Non-pigmented ciliary epithelial cell (primary cell): ENCODE data around the gene HDAC11.
"Not testable (repeated sequence)": the region's sequence is repeated elsewhere in the genome, so short reads cannot be mapped to it uniquely, and the experiment has no call there.

Experiments used
- DNase-seq: peaks from one replicate; pipeline ENCODE4 v3.0.0-alpha.2; 2010; ENCODE audit warnings: low read depth

HDAC11 gene

DNA sequence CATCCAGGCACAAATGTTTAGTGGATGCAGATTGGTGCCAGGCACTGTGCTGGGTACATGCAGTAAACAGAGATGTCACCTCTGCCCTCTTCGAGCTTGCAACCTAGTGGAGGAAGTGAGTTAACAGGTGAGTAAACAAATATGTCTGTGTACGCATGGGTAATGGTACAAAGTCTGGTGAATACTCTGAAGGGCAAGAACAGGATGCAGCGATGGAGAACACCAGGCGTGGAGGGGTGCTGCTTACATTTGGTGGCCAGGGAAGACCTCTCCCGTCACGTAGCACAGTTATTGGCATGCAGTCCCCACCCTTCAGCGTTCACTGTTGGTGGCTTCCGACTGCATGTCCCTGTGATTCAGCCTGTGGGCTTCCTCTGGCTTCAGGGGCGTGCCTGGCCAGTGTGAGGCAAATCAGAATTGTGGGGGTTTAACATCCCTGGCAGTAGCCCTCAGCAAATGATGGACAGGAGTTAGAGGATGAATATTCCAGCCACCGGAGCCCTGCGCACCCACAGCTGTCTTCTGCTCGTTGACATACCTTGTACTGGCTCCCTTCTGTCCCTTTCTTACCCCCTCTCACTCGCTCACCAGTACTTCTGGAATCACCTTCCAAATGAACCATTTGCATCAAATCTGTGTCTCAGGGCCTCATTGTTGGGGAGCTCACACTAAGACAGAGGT, 9.1 kb upstream of the HDAC11 start:
- no peak for DNase-seq

DNA sequence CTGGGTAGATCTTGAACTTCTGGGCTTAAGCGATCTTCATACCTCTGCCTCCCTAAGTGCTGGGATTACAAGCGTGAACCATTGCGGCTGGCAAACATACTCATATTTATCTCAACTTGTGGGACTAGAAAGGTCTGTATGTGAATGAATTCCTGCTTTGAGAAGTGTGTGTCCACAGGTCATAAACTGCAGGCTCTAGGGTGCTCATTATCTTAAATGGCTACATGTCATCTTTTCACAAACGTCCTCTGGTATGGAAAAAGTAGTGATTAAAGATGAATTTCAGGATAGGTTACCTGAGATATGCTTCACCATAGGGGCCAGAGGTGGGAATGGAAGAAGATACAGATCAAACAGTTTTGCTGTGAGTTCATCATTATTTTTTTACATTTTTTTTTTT, 7.8 kb upstream of the HDAC11 start:
- DNase-seq: no peak

DNA sequence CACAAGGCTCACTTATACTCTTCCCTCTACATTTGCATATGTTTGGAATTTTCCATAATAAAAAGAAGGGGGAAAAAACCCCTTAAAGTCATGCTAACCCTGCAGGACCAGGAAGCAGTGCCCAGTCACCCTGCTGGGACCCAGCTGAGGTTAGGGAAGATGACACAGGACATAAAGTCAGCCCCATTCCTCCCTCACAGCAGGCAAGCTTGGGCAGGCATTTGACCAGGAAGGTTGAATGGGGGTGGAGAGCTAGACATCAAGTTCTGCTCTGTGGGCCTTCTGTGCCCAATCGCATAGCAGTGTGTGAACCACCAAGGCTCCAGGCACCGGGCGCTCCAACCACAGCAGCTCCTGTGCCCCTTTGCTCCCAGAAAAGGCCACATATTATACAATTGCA, 7.1 kb upstream of the HDAC11 start:
- no peak for DNase-seq

DNA sequence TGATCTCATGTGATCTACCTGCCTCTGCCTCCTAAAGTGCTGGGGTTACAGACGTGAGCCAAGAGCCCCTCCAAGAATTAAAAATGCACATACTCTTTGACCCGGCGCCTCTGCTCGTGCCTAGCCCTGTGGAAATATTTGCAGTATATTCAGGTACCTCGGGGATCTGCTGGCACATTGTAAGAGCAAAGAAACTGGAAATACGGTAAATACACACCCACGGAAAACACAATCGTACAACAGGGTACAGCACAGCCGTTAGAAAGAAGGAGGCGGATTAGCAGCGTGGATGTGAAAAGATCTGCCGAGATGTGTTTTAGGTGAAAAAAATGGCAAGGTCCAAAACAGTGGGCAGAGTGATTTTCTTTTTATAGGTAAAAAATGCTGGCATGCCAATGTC, 6.1 kb upstream of the HDAC11 start:
- DNase-seq: no peak

DNA sequence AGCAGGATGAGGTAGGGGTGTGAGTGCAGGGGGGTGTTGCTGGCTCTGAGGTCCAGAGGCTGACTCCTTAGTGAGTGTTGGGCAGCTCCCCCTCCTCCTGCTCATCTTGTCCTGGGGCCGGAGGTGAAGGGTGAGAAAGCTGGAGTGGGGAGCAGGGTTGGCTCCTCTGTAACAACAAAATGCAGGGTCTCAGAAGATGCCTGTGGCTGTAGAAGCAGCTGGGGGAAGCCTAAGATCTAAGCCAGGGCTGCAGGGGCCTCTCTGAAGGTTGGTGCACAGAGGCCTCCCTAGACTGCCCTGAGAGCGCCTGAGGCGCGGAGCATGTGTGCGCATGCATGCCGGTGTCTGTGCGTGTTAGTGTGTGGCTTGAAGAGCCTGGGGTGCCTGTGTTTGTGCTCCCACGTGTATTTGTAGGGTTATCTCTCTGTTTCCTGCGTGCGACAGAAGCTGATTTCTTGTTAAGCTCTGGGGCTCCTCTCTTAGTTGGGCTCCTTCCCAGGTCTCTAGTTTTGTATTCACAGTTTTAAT, 5.3 kb upstream of the HDAC11 start:
- no peak for DNase-seq

DNA sequence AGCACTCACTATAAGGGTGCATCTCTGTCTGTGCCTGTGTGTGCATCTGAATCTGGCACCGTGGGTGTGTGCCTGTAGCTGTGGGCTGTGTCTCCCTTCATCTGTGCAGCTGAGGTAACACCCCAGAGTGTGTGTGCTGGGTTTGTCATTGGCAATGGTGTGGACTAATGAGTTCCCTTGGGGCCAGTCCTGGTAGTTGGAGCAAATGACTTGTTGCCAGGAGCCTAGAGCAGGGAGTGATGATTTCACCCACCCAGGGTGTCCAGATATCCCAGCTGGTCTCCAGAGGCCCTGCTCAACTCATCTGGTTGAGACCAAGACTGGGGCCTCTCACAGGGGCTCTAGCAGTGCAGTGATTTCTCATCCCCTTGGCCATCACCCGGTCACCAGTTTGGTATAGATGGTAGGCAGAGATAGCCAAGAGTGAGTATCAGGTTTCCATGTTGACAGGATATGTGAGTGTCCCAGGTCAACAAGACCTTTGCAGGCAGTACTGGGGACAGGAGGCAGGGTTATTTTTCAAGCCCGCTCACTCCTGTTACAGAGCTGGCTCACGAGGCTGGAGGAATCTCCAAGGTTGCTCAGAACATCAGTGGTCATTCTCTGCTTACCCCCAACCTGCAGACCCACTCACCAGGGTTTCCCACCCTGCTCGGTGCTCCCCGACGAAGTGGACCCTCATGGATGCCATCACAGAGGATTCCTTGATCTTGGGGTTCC, 4.1 kb upstream of the HDAC11 start:
- DNase-seq: no peak

DNA sequence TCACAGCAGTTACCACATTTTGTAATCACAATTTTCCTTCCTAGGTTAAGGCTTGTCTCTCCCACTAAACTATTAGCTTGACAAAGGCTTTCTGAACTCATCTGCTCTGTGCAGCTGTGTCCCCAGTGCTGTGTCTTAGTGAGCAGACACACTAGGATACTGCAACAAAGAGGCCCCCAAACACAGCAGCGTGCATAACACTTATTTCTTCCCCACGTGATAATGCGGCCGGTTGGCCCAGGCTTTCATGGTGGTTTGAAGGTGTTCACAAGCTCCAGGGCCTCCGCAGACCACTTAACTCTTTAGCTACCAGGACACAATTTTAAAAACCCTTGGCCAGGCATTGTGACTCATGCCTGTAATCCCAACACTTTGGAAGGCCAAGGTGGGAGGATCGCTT, 2.2 kb upstream of the HDAC11 start:
- DNase-seq: no peak

DNA sequence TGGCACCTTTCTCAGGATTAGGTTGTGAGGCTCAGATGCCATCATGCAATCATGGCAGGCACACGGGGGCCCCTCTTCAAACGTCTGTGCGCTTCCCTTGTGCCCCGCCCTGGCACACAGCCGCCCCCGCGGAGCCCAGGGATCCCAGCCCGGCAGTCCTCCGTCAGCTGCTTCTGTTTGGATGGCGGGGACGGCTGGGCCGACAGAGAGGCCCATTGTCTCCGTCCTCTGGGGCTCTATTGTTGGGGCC, 849 bp upstream of the HDAC11 start:
- DNase-seq: no peak

DNA sequence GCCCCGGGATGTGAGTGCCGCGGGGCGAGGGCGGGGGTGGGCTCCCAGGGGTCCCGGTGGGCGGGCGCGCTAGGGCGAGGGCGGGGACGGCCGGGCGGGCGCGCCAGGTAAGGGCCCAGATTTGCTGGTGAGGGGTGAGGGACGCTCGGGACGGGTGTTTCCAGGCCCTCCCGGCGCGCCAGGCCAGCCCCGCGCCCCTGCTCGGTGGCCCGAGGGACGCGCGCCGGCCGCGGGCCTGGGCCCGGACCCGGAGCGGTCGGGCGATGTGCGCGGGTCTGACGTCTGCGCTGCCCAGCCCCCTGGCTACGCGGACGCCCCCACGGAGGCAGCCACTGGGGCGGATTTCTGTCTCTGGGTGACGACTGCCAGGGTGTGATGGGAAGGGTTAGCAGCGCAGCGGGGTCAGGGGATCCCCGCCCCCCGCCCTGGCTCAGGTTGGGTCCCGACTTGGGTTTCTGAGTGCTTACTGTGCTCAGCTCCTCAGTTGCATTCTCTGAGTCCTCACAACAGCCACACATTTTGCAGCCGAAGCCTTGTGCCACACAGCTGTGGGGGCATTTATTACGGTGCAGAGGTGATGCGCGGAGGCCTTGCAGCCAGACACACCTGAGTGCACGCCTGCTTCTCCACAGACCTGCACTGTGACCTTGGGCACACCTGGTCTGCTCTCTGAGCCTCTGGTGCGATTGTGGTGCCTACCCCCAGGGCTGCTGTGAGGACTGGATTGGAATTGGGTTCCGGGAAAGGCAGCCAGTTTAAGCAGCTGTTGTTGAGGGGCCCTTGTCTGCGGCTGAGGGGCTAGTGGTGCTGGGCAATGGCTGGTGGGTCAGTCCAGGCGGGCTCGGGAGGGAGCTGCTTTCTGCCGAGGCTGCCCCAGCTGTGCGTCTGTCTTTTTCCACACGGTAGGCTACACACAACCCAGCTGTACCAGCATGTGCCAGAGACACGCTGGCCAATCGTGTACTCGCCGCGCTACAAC, 523 bp downstream of the HDAC11 start:
- DNase-seq: no peak

DNA sequence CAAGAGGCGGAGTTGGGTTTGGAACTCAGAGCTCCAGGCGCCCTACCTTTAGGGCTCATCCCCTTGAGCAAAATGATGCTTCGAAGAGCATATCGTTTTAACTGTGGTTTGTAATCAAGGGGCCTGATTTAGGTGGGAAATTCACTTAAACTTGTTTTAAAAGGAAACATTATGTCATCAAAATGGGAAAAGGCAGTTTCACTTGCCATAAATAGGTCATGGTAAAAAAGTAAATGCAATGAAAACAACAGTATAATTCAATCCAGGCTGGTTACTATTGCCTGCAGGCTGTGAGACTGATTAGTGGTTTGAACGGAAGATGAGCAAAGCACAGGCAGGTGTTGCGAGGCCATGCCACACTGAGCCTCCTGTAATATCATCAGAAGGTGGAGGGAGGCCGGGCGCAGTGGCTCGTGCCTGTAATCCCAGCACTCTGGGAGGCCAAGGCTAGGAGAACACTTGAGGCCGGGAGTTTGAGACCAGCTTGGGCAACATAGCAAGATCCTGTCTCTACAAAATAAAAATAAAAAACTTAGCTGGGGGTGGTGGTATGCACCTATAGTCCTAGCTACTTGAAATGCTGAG, 2.1 kb downstream of the HDAC11 start:
- no peak for DNase-seq

DNA sequence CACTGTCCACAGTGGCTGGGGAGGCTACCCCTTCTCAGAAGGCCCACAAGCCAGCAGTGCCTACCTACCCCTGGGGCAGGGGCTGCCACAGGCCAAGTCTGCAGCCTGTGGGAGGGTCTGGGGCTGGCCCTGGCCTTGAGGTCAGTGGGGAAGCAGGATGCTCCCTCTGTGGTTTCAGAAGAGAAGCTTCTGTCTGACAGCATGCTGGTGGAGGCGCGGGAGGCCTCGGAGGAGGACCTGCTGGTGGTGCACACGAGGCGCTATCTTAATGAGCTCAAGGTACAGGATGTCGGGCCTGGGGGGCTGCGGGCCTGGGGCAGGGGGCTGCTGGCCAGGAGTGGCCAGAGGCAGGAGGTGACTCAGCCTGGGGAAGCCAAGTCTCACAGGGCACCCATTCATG, 3.2 kb downstream of the HDAC11 start:
- no peak for DNase-seq

DNA sequence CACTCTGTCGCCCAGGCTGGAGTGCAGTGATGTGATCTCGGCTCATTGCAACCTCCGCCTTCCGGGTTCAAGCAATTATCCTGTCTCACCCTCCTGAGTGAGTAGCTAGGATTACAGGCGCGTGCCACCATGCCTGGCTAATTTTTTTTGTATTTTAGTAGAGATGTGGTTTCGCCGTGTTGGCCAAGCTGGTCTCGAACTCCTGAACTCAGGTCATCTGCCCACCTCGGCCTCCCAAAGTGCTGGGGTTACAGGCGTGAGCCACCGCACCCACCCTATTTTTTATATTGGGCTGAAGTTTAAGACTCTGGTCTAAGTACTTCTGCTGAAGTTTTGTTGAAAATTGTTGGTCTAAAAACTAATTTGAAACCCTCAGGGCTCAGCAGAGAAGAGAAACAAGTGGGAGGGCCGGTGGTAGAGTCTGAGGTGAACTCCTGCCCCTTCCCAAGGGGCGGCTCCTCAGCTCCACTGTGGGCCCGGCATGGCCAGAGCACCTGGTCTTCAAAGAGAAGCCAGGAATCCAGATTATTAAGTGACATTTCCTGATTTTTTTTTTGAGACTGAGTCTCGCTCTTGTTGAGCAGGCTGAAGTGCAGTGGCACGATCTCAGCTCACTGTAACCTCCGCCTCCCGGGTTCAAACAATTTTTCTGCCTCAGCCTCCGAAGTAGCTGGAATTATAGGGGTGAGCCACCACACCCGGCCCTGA, 4.0 kb downstream of the HDAC11 start:
- DNase-seq: no peak

DNA sequence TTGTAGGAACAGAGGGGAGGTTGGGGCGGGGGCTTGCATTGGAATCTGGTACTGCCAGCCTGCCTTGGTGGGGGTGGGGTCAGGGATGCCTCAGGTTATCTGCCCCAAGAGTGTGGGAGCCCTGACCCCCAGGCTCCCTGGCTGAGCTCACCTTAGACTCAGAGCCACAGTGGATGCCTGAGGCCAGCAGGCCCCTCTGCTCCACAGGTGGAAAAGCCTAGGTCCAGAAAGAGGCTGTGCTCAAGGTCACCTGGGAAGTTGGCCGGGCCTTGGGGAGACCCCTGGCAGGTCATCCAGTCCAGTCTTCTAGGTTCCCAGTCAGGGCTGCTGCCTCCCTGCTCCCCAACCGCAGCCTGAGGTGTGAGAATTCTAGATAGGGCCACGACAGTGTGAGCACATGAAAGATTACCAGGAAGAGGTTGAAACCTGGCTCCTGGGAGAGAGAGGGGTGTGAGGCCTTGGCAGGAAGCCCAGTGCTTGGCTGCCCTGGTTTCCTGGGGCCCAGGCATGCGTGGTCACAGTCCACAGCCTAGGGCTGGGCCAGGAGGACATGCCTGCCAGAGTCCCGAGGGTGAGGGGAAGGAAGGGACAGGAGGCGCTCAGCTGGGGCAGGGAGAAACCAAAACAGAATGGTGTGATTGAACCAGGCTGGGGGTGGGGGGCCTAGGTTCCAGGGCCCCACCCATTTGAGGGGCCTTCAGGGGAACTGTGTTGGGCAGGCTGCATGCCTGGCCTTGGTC, 4.9 kb downstream of the HDAC11 start:
- DNase-seq: no peak

DNA sequence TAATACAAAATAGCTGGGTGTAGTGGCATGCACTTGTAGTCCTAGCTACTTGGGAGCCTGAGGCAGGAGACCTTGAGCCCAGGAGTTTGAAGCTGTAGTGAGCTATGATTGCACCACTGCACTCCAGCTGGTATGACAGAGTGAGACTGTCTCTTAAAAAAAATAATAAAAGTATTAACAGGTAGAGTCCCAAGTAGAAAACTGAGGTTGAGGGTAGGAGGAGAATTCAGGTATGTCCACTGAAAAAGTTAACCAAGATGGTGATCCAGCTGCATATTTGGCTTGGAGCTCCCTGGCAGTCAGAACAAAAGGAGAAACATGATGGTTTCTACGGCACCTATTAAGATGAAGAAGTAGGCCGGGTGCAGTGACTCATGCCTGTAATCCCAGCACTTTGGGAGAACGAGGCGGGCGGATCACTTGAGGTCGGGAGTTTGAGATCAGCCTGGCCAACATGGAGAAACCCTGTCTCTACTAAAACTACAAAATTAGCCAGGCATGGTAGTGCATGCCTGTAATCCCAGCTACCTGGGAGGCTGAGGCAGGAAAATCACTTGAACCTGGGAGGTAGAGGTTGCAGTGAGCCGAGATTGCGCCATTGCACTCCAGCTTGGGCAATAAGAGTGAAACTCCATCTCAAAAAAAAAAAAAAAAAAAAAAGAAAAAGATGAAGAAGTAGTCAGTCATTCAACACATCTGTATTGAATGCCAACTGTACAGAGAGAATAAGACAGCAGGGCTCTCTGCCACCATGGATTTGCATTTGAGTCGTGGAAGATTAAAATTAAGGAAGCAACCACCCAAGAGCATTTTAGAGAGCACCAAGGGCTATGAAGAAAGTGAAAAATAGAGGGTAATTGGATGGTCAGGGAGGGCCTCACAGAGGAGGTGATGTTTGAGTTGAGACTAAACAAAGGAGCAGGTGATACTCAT, 5.8 kb downstream of the HDAC11 start:
- not testable (repeated sequence) for DNase-seq

DNA sequence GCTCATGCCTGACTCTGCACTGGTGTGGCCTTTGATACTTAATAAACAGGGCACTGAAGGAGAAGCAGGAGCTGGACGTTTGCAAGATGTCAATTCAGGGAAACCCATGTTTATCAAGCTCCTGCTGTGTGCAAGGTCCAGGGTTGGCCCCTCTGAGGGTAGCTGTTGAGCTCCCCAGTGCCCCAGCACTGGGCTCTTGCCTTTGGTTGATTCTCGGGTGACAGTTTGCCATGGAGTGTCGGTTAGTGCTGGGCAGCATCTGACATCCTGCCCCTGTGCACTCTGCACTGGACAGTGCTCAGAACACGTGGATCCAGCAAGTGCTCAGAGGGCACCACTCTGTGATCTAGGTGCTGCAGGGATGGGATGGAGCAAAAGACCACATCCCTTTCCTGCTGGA, 7.3 kb downstream of the HDAC11 start:
- DNase-seq: no peak

DNA sequence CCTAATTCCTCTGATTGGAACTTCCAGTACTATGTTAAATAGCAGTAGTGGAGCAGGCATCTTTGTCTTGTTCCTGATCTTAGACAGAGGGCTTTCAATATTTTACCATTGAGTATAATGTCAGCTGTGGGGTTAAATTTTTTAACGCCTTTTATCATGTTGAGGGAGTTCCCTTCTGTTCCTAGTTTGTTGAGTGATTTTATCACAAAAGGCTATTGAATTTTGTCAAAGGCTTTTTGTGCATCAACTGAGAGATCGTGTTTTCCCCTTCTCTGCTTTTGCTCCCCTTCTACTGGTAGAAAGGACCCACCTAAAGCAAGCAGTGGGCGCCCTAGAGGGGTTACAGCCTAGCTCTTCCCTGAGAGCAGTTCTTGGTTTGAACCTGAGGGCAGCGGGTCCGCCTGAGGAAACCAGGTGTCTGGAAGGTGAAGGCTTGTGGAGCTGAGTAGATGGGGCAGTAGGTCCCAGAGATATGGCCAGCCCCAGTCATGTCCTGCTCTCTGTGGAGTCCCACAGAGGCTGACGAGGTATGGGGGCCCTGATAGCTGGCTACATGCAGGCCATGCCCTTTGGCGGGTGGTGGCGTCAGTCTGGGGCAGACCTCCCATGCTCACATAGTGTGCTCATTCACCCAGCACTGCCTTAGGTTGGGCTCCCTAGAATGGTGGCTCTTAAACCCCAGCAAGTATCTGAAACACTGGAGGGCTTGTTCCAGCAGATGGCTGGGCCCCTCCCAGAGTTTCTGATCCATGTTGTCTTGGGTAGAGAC, 11.3 kb downstream of the HDAC11 start:
- DNase-seq: no peak

DNA sequence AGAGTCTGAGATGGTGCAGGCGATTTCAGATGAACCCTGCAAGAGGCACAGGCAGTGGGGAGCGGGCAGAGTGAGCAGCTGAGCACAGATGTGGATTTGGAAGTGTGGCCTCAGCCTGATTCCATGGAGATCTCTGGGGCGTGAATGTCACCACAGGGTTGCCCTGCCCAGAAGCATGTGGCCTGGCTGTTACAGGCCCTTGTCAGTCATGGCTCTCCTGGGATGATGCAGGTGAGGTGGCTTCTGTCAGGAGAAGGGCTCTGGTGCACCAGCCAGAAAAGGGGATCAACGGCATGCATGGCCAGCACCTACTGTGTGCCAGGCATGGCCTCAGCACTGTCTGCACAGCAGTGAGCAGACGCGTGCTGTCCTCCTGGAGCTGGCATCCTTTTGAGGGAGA, 11.9 kb downstream of the HDAC11 start:
- no peak for DNase-seq

DNA sequence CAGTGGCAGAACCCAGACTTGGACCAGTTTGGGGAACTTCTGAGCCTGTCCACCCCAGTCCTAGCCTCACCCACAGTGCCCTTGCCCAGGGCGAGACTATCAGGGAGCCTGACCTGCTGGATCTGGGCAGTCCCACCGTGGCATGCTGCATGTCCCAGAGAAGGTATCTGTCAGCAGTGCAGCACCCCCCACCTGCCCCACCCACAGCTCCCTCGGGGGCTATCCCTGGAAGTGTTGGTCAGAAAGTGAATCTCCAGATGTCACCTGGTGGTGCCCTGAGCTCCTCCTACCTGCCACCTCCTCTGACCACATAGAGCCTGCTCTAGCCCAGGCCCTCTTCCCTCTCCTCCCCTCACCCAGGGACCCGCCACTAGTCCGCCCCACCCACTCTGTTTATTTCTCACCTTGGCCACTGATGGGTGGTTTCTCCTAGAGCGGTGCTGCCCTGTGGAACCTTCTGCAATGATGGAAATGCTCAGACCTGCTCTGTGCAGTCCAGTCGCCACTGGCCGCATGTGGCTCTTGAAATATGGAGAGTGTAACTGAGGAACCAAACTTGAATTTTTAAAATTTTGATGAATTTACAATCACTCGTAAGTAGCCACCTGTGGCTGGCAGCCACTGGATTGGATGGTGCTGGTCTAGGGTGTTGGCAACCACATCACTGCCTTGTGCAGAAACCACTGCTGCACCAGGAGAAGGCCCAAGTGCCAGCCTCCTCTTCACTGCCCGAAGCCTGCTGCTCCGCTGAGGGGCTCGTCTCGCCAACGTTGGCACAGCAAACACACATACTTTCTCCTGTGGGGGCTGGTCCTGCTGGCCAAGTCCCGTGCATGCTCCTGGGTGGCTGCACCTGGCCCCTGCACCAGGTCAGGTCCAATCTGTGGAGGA, 13.1 kb downstream of the HDAC11 start:
- no peak for DNase-seq
